Lower lobe of right lung (tissue), 2 donors: ENCODE data around the gene SEMA5A. TPM values are rescaled to one million over a fixed set of nuclear protein-coding genes. Genes with fewer than 3 reads are reported as not detected.

ENCODE experiments used
- ATAC-seq, 2 donors: fragments of 200-7000 bp; cut with Tn5 transposase; one replicate each; pipeline ENCODE4 v1.9.1; 2020 to 2022; ENCODE audit warnings: mild to moderate bottlenecking in 2 of 2, moderate library complexity in 2 of 2
- DNase-seq: peaks from one replicate; pipeline ENCODE4 v3.0.0-alpha.2; 2020
- H3K27ac ChIP-seq: fragments of 200-600 bp; one replicate; pipeline ENCODE4 v1.8.0; 2022
- H3K27me3 ChIP-seq: fragments of 200-600 bp; one replicate; pipeline ENCODE4 v1.8.0; 2022; ENCODE audit warnings: low read depth
- H3K36me3 ChIP-seq: fragments of 200-600 bp; one replicate; pipeline ENCODE4 v1.8.0; 2022; ENCODE audit warnings: mild to moderate bottlenecking
- H3K4me1 ChIP-seq: fragments of 200-600 bp; one replicate; pipeline ENCODE4 v1.8.0; 2022
- H3K4me3 ChIP-seq: fragments of 200-600 bp; one replicate; pipeline ENCODE4 v1.8.0; 2022; ENCODE audit warnings: mild to moderate bottlenecking
- H3K9me3 ChIP-seq: fragments of 200-600 bp; one replicate; pipeline ENCODE4 v1.8.0; 2022
- intact Hi-C: fragments of 100-400 bp; cut with DNase I; formaldehyde crosslinking; loops from one replicate; pipeline ENCODE4 v1.11.0; 2022
- total RNA-seq: library from RNA; stranded (reverse); fragmentation: NEBNext Ultra II Directional; extraction: Animal tissue kit (Norgen Biotek cat#: 25700); gene quantifications from one replicate; pipeline ENCODE4 v1.2.1, GENCODE V29; 2021
- TF ChIP-seq, protein P1 (sequence below): fragments of 200-600 bp; IDR thresholded peaks from one replicate; pipeline ENCODE4 v1.8.0; 2022; ENCODE audit warnings: antibody characterized with exemption, mild to moderate bottlenecking
- donor health status: DM: no; HTN: yes; CAD: no; lungs with severe emphysema.

The SEMA5A gene
- total RNA-seq, 1 donor from 2014 or later = 29.3 TPM

DNA sequence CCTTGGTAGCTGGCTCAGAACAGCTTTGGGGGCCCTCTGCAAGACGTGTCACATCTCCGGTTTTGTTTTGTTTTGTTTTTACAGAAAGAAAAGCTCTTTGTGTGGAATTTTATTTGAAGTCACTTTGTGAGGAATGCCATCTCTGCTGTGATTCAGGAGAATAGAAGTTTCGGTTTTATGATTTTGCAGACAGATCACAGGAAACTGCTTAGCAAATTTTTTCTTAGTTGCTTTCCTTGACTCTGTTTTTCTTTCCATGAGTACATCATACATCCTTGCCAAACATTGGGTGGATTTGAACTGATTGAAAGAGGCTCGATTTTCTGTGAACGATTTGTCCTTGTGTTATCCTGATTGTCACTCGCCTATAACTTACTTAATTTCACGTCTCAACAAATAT, 5.1 kb downstream of the SEMA5A start:
- ATAC-seq (no peak), DNase-seq (no peak)
- Histone ChIP-seq H3K4me1 (peaks cover 6% of the 10 kb centered on the region), H3K27ac (no peak overlapping the region), H3K4me3 (no peak overlapping the region), H3K9me3 (no peaks in the 10 kb centered on the region), H3K36me3 (no peaks in the 10 kb centered on the region), H3K27me3 (peaks cover 17% of the 10 kb centered on the region)
- TF ChIP-seq, protein P1, sequence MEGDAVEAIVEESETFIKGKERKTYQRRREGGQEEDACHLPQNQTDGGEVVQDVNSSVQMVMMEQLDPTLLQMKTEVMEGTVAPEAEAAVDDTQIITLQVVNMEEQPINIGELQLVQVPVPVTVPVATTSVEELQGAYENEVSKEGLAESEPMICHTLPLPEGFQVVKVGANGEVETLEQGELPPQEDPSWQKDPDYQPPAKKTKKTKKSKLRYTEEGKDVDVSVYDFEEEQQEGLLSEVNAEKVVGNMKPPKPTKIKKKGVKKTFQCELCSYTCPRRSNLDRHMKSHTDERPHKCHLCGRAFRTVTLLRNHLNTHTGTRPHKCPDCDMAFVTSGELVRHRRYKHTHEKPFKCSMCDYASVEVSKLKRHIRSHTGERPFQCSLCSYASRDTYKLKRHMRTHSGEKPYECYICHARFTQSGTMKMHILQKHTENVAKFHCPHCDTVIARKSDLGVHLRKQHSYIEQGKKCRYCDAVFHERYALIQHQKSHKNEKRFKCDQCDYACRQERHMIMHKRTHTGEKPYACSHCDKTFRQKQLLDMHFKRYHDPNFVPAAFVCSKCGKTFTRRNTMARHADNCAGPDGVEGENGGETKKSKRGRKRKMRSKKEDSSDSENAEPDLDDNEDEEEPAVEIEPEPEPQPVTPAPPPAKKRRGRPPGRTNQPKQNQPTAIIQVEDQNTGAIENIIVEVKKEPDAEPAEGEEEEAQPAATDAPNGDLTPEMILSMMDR = no peak
- intact Hi-C loops = no loop called here

DNA sequence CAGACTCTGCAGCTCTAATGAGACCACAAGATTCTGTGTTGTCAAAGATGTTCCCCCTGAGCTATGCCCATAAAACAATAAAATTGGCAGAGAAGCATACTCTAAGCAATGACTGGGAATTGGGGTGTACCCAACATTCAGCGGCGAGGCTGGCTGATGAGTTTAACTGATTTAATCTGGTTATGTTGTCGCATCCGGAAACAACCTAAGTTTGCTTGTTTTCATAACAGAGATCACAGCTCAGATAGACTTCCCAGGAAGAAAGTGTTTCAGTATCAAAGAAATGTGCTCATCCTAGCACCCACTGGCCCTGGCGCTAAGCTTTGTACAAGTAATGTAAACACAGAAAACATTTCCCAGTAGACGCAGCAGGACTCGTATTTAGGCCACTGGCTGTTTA, 7.4 kb downstream of the SEMA5A start:
- ATAC-seq (no peak), DNase-seq (no peak)
- TF ChIP-seq, protein P1 = no peak
- Histone ChIP-seq H3K36me3 (no peaks in the 10 kb centered on the region), H3K4me1 (no peaks in the 10 kb centered on the region), H3K9me3 (no peaks in the 10 kb centered on the region), H3K27ac (no peak overlapping the region), H3K27me3 (no peaks in the 10 kb centered on the region), H3K4me3 (no peak overlapping the region)
- intact Hi-C loops = no loop called here

DNA sequence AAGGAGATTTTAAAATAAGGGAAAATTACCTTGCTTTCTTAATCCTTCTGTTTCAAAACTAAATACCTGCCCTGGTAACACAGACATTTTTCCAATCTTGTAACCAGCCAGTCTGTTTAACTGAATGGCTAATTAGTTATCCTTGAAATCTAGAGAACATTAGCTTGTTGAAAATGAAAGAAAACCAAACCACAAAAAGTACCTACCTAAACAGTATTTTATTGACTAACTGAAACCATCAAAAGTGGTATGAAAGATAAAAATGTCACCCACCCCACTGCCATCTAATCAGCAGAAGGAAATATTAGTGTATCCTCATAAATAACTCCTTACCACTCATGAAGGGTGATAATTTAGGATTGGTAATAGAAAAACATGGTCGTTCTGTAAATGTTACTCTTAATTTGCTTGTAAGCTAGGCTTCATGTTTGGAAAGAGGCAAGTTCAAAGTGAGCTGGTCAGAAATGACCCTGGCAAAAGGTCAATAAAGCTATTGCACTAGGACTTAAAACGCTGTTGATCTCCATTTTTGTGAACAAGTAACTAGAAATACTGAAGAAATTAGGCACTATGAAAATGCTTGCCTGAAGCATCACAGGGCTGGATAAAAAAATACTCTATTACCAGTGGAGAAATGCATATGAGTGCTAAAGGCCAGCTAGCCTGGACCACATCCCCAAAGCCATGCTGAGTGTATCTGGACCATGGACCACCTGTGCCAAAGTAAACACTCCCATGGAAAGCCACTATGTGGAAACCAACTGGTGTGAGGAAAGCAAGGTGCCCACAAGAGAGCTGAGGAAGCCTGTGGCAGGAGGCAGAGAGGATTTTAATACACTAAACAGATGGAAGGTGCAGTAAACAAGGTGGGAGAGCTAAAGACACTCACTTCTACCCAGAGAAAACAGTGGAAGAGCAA, 8.4 kb downstream of the SEMA5A start:
- ATAC-seq = no peak
- Histone ChIP-seq H3K36me3 (no peaks in the 10 kb centered on the region), H3K4me3 (no peak overlapping the region), H3K4me1 (no peaks in the 10 kb centered on the region), H3K9me3 (no peaks in the 10 kb centered on the region), H3K27ac (no peak overlapping the region), H3K27me3 (no peaks in the 10 kb centered on the region)
- TF ChIP-seq, protein P1 = no peak
- intact Hi-C loops = no loop called here
- no peak for DNase-seq

DNA sequence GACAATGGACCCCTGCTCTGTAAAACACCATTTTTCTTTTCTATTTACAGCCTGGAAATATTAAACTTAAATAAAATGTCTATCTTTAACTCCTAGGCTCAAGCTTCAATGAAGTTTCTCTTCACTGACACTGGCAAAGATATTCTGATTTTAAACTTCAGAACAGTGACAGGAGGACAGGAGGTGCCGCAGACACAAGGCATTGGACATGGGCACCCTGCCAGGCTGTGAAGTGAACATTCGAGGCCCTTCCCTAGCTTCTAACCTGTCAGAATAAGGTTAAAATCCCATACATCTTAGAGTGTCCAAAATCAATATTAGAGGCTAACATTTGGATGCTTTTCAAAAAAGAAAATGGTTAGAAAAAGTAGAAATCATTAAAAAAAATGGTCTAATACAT, 9.2 kb downstream of the SEMA5A start:
- H3K27me3 ChIP-seq = no peaks in the 10 kb centered on the region
- H3K9me3 ChIP-seq = no peaks in the 10 kb centered on the region
- H3K36me3 ChIP-seq = no peaks in the 10 kb centered on the region
- H3K4me3 ChIP-seq = no peak overlapping the region
- H3K4me1 ChIP-seq = no peaks in the 10 kb centered on the region
- intact Hi-C loops = no loop called here
- DNase-seq = no peak
- no peak for ATAC-seq
- TF ChIP-seq, protein P1 = no peak
- H3K27ac ChIP-seq = no peak overlapping the region

DNA sequence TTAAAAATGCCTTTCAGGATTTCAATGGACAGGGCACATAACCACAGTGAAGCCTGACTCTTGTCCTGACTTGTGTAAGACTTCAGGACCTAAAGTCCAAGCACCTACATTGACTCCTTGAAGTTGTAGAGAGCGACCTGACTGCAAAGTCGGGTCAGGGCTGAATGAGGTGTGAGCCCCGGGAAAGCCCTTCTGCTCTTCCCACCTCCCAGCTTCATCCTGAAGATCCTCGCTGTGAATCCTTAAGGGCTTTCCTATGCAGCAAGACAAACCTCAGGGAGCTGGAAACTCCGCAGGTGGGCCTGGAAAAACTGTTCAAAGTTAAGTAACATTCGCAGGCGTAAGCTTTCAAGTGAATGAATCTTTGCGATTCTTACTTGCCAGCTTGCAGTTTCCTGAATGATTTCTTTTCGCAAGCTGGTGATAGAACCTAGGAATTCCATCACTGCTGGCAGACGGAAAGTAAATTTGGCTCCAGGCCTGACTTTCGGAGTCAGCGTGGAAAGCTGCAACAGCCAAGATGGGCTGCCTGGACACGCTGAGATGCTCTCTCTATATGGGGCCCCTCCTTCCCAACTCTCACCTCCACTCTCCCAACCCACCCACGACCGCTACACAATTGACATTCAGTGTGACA, 10.9 kb downstream of the SEMA5A start:
- H3K36me3 ChIP-seq = no peaks in the 10 kb centered on the region
- no peak overlapping the region for H3K27ac ChIP-seq
- no peak for ATAC-seq
- H3K4me3 ChIP-seq = no peak overlapping the region
- H3K4me1 ChIP-seq = no peaks in the 10 kb centered on the region
- H3K27me3 ChIP-seq = no peaks in the 10 kb centered on the region
- TF ChIP-seq, protein P1 = no peak
- intact Hi-C loops = no loop called here
- DNase-seq = no peak
- H3K9me3 ChIP-seq = no peaks in the 10 kb centered on the region
